ENCODE data around the gene CD274.
"Not testable (repeated sequence)": the region's sequence is repeated elsewhere in the genome, so short reads cannot be mapped to it uniquely, and the experiment has no call there.

CD274 gene

GRCh38 chr9:5468850-5469249 lies 18.5 kb downstream of the CD274 start:
- DNase-seq = no peak

GRCh38 chr9:5470122-5470521 lies 19.8 kb downstream of the CD274 start:
- no peak for DNase-seq

GRCh38 chr9:5470816-5471215 lies 20.5 kb downstream of the CD274 start:
- DNase-seq = no peak

- DNase-seq = not testable (repeated sequence)
Observed at GRCh38 chr9:5475611-5476010, 25.3 kb downstream of the CD274 start.

- DNase-seq = no peak
Observed at GRCh38 chr9:5478206-5478605, 27.9 kb downstream of the CD274 start.

GRCh38 chr9:5479994-5480694 lies 29.8 kb downstream of the CD274 start:
- DNase-seq = no peak

- no peak for DNase-seq
Observed at GRCh38 chr9:5480919-5481318, 30.6 kb downstream of the CD274 start.

GRCh38 chr9:5481322-5482040 lies 31.1 kb downstream of the CD274 start:
- DNase-seq = no peak

- DNase-seq = no peak
Observed at GRCh38 chr9:5482194-5482593, 31.9 kb downstream of the CD274 start.

- DNase-seq = no peak
Observed at GRCh38 chr9:5483306-5483705, 33.0 kb downstream of the CD274 start.

- DNase-seq = no peak
Observed at GRCh38 chr9:5485378-5486085, 35.2 kb downstream of the CD274 start.

- no peak for DNase-seq
Observed at GRCh38 chr9:5486988-5487387, 36.6 kb downstream of the CD274 start.

GRCh38 chr9:5488221-5489008 lies 38.1 kb downstream of the CD274 start:
- DNase-seq = no peak

GRCh38 chr9:5489630-5490490 lies 39.5 kb downstream of the CD274 start:
- DNase-seq = no peak

GRCh38 chr9:5492965-5493678 lies 42.8 kb downstream of the CD274 start:
- no peak for DNase-seq

GRCh38 chr9:5493679-5494511 lies 43.6 kb downstream of the CD274 start:
- DNase-seq = peak; percentile 51 to 55

- DNase-seq = not testable (repeated sequence)
Observed at GRCh38 chr9:5494765-5495164, 44.4 kb downstream of the CD274 start.

- no peak for DNase-seq
Observed at GRCh38 chr9:5499157-5499556, 48.8 kb downstream of the CD274 start.

- peak in 1 of 2 experiments; percentile 9 for DNase-seq
Observed at GRCh38 chr9:5499889-5500398, 49.6 kb downstream of the CD274 start.
